Right lobe of liver (tissue), 6 donors: ENCODE results near the gene MGAT3. TPM values are rescaled to one million over a fixed set of nuclear protein-coding genes. Genes with fewer than 3 reads are reported as not detected.

Source experiments
- ATAC-seq, 4 donors: fragments of 200-7000 bp; cut with Tn5 transposase; one replicate each; pipeline ENCODE4 v1.9.1; 2020; ENCODE audit warnings: mild to moderate bottlenecking in 4 of 4, moderate library complexity in 4 of 4
- DNase-seq, 3 donors: peaks; one replicate each; pipeline ENCODE4 v3.0.0-alpha.2; 2020
- H3K27ac ChIP-seq, 3 donors: fragments of 200-600 bp; one replicate each; pipeline ENCODE4 v1.8.0; 2022
- H3K27me3 ChIP-seq, 2 donors: fragments of 200-600 bp; one replicate each; pipeline ENCODE4 v1.8.0; 2022
- H3K36me3 ChIP-seq, 4 donors: fragments of 200-600 bp; sonication (generic) in 1 of 4; one replicate each; pipeline versions ENCODE4 v1.5.1 to v1.8.0; 2017 to 2022; ENCODE audit warnings: control low read depth in 1 of 4
- H3K4me1 ChIP-seq, 4 donors: fragments of 200-600 bp; sonication (generic) in 1 of 4; one replicate each; pipeline versions ENCODE4 v1.5.1 to v1.8.0; 2017 to 2022; ENCODE audit warnings: control low read depth in 1 of 4
- H3K4me3 ChIP-seq, 3 donors: fragments of 200-600 bp; one replicate each; pipeline ENCODE4 v1.8.0; 2022
- H3K9me3 ChIP-seq, 4 donors: fragments of 200-600 bp; sonication (generic) in 1 of 4; one replicate each; pipeline versions ENCODE4 v1.5.1 to v1.8.0; 2017 to 2022; ENCODE audit warnings: control low read depth in 1 of 4
- CTCF ChIP-seq, 4 donors: fragments of 200-600 bp in 3 of 4; fragments of 450-650 bp in 1 of 4; IDR thresholded peaks; one replicate each; pipeline versions ENCODE4 v1.5.1 to v1.8.0; 2016 to 2022; ENCODE audit warnings: antibody characterized with exemption in 4 of 4, mild to moderate bottlenecking in 2 of 4
- POLR2A ChIP-seq: fragments of 450-650 bp; IDR thresholded peaks from one replicate; pipeline ENCODE4 v1.6.1; 2017; ENCODE audit warnings: antibody characterized with exemption, mild to moderate bottlenecking
- WGBS: methylation state at CpG from one replicate; pipeline ENCODE4 v1.1.6; 2018; ENCODE audit warnings: low coverage, low lambda C conversion rate; ENCODE audit not compliant: insufficient coverage; ENCODE audit errors: missing lambda C conversion rate; 5-methylcytosine and 5-hydroxymethylcytosine counted together
- intact Hi-C, 2 donors: fragments of 100-400 bp; cut with DNase I; formaldehyde crosslinking; loops; one replicate each; pipeline versions ENCODE4 v1.11.2 to v1.14.1; 2022
- long read RNA-seq: library from polyadenylated mRNA; unstranded; transcript quantifications from one replicate; pipeline ENCODE4 v2.0.0, GENCODE V29; 2019
- total RNA-seq, 6 experiments: library from RNA; depleted of rRNA in 2 of 6; stranded (reverse); fragments of >200 nt in 2 of 6; fragmentation: NEBNext Ultra II Directional in 3 of 6; extraction: Animal tissue kit (Norgen Biotek cat#: 25700) in 3 of 6; gene quantifications; one replicate each; pipeline versions ENCODE4 v1.1.0 to v1.2.4, GENCODE V29; 2016 to 2023
- donor health status: DM: no; HTN: yes; CAD: no.
- donor health status: DM: no; HTN: no; CAD: no.
- donor health status: DM: no; HTN: no; CAD: no.
- donor health status: DM: no; HTN: yes; CAD: no.
- donor health status: DM: no; HTN: yes; CAD: no.

Gene MGAT3
- under 1 TPM in 5 of 6 experiments, not detected in 1; 0.05 to 0.38 (median 0.07) TPM for total RNA-seq
- long read RNA-seq, result 0 reads

- DNase-seq, result no peak
- 4% methylated on average over 9 of the region's 80 CpGs for WGBS
Measured at GRCh38 chr22:39456522-39457197, at the start of gene MGAT3. Gene MGAT3 (plus strand): TSS chr22:39457012. CDS start chr22:39487348, 30,336 bp downstream.

GRCh38 chr22:39408173-39408572 is 48.6 kb upstream of the MGAT3 start:
- DNase-seq, result no peak
- Histone ChIP-seq H3K36me3 (no peaks in the 10 kb centered on the region), H3K4me1 (peaks cover 0 to 8% (median 0%) of the 10 kb centered on the region in 4 donors), H3K27ac (no peak overlapping the region), H3K27me3 (no peaks in the 10 kb centered on the region), H3K4me3 (no peak overlapping the region), H3K9me3 (no peaks in the 10 kb centered on the region)
- TF ChIP-seq POLR2A, result no peak
- no peak for TF ChIP-seq CTCF (IDR thresholded peaks at IDR 0.05)
- ATAC-seq, result no peak
- intact Hi-C loops, result no loop called here
- WGBS, result 81% methylated on average over 10 of the region's 11 CpGs

More at GRCh38 chr22:39456522-39457197, at the start of gene MGAT3:
- peak within 1 kb of the TSS in 1 of 3 donors; percentile 13 for H3K4me3 ChIP-seq
- peak in 1 of 4 donors; percentile 5 for ATAC-seq
- no peak within 1 kb of the TSS for H3K27ac ChIP-seq
- no peaks in the 10 kb centered on the region for H3K27me3 ChIP-seq
- H3K4me1 ChIP-seq, result no peaks in the 10 kb centered on the region
- TF ChIP-seq POLR2A (no peak), CTCF (IDR thresholded peaks at IDR 0.05) (no peak)
- no peaks in the 10 kb centered on the region for H3K36me3 ChIP-seq
- intact Hi-C loops, result no loop called here
- H3K9me3 ChIP-seq, result no peaks in the 10 kb centered on the region

- TF ChIP-seq POLR2A (no peak), CTCF (IDR thresholded peaks at IDR 0.05) (no peak)
- Histone ChIP-seq H3K4me1 (peaks cover 0 to 8% (median under 1%) of the 10 kb centered on the region in 4 donors), H3K4me3 (no peak overlapping the region), H3K27ac (no peak overlapping the region), H3K9me3 (no peaks in the 10 kb centered on the region), H3K27me3 (no peaks in the 10 kb centered on the region), H3K36me3 (no peaks in the 10 kb centered on the region)
- intact Hi-C loops, result no loop called here
- DNase-seq (no peak), ATAC-seq (no peak)
- 62% methylated on average over 1 of the region's 1 CpG for WGBS
Measured at GRCh38 chr22:39408807-39409206, 48.0 kb upstream of the MGAT3 start.

- no peak for TF ChIP-seq POLR2A
- TF ChIP-seq CTCF (IDR thresholded peaks at IDR 0.05), result no peak
- DNase-seq, result no peak
- intact Hi-C loops, result no loop called here
- no peak overlapping the region for H3K4me3 ChIP-seq
- WGBS, result 90% methylated on average over 11 of the region's 11 CpGs
- H3K9me3 ChIP-seq, result no peaks in the 10 kb centered on the region
- H3K36me3 ChIP-seq, result no peaks in the 10 kb centered on the region
- no peaks in the 10 kb centered on the region for H3K27me3 ChIP-seq
- no peak overlapping the region for H3K27ac ChIP-seq
- ATAC-seq, result no peak
- H3K4me1 ChIP-seq, result peaks cover 0 to 12% (median 4%) of the 10 kb centered on the region in 4 donors
Measured at GRCh38 chr22:39409516-39410029, 47.2 kb upstream of the MGAT3 start.
